Kidney (tissue), 14 donors: ENCODE measurements around the gene PRKCZ. TPM values are rescaled to one million over a fixed set of nuclear protein-coding genes. Genes with fewer than 3 reads are reported as not detected.

Experiments used
- DNase-seq, 5 donors: peaks; one replicate each; pipeline ENCODE4 v3.0.0-alpha.2; 2013 to 2020
- FAIRE-seq: peaks from 2 replicates; lab custom pipeline; 2012; peaks lifted over from hg19 to GRCh38; lab: Jason Lieb, UNC
- H3K27ac ChIP-seq, 2 donors: one replicate each; pipeline ENCODE4 v1.7.0; 2013; ENCODE audit warnings: low read depth in 2 of 2, low read length in 2 of 2, inconsistent platforms in 1 of 2
- H3K27me3 ChIP-seq: one replicate; pipeline ENCODE4 v1.7.1; 2013; ENCODE audit warnings: low read length, inconsistent platforms; ENCODE audit not compliant: control insufficient read depth, insufficient read depth
- H3K36me3 ChIP-seq, 3 donors: one replicate each; pipeline versions ENCODE4 v1.7.0 to v1.7.1; 2013; ENCODE audit warnings: low read length in 3 of 3, control low read depth in 1 of 3, inconsistent platforms in 1 of 3; ENCODE audit not compliant: insufficient read depth in 3 of 3, control insufficient read depth in 2 of 3
- H3K4me1 ChIP-seq, 3 donors: one replicate each; pipeline versions ENCODE4 v1.7.0 to v1.7.1; 2013; ENCODE audit warnings: low read length in 3 of 3, inconsistent platforms in 1 of 3, low read depth in 1 of 3; ENCODE audit not compliant: control insufficient read depth in 2 of 3, insufficient read depth in 2 of 3
- H3K4me3 ChIP-seq, 3 donors: one replicate each; pipeline versions ENCODE4 v1.7.0 to v1.8.1; 2013; ENCODE audit warnings: low read length in 3 of 3, control low read depth in 1 of 3, inconsistent platforms in 1 of 3
- H3K9ac ChIP-seq, 3 donors: one replicate each; pipeline versions ENCODE4 v1.7.0 to v1.7.1; 2013; ENCODE audit warnings: low read length in 3 of 3, control low read depth in 1 of 3, inconsistent platforms in 1 of 3
- H3K9me3 ChIP-seq, 3 donors: one replicate each; pipeline versions ENCODE4 v1.7.0 to v1.7.1; 2013; ENCODE audit warnings: low read length in 3 of 3, control low read depth in 1 of 3, inconsistent platforms in 1 of 3; ENCODE audit not compliant: control insufficient read depth in 2 of 3, insufficient read depth in 1 of 3
- intact Hi-C: fragments of 100-400 bp; cut with DNase I; formaldehyde crosslinking; loops from one replicate; pipeline ENCODE4 v1.11.1; 2022
- polyA plus RNA-seq: library from polyadenylated mRNA; stranded (reverse); fragments of 350-450 nt; fragmentation: Illumina TruSeq; extraction: RNeasy Lipid Tissue Mini Kit (QIAGEN cat#74804); gene quantifications from one replicate; pipeline ENCODE4 v1.2.3, GENCODE V29; 2014; ENCODE audit warnings: low read depth, low replicate concordance; ENCODE audit not compliant: insufficient read depth
- total RNA-seq: library from RNA; stranded (reverse); fragmentation: NEBNext Ultra II Directional; extraction: Animal tissue kit (Norgen Biotek cat#: 25700); gene quantifications from one replicate; pipeline ENCODE4 v1.2.1, GENCODE V29; 2021
- TF ChIP-seq, protein P1 (sequence below): IDR thresholded peaks from 3 replicates; pipeline ENCODE4 v1.5.1; 2012; ENCODE audit warnings: mild to moderate bottlenecking, moderate library complexity, borderline replicate concordance; ENCODE audit not compliant: insufficient read depth; ENCODE audit errors: extremely low read depth
- donor health status: control.
- donor health status: control.
- donor health status: control.
- donor health status: control.
- donor health status: control.
- donor health status: DM: yes; HTN: yes; CAD: no.
- donor health status: Normal renal cell carcinoma (clear cell type).

The PRKCZ gene
- total and polyA plus RNA-seq, 2 donors from 2014 or later, result 24.7 to 42.4 TPM

DNA sequence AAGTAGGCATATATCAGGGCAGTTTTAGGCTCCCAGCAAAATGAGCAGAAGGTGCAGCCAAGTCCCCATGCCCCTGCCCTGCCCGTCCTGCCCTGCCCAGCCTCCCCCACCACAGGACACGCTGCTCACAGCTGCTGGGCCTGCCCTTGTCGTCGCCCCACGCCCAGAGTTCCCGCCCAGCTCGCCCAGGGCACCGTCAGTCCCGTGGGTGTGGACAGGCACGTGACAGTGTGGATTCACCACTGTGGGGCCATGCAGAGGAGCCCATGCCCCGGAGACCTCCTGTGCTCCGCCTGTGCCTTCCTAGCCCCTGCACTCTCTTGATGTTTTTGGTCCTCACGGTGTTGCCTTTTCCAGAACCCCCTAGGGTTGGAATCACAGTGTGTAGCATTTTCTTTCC, 137.4 kb downstream of the PRKCZ start:
- no peak overlapping the region for H3K27ac ChIP-seq
- H3K27me3 ChIP-seq, result no peaks in the 10 kb centered on the region
- intact Hi-C loops, result no loop called here
- TF ChIP-seq, protein P1, sequence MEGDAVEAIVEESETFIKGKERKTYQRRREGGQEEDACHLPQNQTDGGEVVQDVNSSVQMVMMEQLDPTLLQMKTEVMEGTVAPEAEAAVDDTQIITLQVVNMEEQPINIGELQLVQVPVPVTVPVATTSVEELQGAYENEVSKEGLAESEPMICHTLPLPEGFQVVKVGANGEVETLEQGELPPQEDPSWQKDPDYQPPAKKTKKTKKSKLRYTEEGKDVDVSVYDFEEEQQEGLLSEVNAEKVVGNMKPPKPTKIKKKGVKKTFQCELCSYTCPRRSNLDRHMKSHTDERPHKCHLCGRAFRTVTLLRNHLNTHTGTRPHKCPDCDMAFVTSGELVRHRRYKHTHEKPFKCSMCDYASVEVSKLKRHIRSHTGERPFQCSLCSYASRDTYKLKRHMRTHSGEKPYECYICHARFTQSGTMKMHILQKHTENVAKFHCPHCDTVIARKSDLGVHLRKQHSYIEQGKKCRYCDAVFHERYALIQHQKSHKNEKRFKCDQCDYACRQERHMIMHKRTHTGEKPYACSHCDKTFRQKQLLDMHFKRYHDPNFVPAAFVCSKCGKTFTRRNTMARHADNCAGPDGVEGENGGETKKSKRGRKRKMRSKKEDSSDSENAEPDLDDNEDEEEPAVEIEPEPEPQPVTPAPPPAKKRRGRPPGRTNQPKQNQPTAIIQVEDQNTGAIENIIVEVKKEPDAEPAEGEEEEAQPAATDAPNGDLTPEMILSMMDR, result no peak
- H3K36me3 ChIP-seq, result peaks cover 0 to 8% (median 2%) of the 10 kb centered on the region in 3 donors
- H3K4me3 ChIP-seq, result no peak overlapping the region
- FAIRE-seq (no peak), DNase-seq (peak in 1 of 5 donors; percentile 76)
- peaks cover 0 to 16% (median 0%) of the 10 kb centered on the region in 3 donors for H3K4me1 ChIP-seq
- H3K9me3 ChIP-seq, result no peaks in the 10 kb centered on the region
- H3K9ac ChIP-seq, result no peak overlapping the region

DNA sequence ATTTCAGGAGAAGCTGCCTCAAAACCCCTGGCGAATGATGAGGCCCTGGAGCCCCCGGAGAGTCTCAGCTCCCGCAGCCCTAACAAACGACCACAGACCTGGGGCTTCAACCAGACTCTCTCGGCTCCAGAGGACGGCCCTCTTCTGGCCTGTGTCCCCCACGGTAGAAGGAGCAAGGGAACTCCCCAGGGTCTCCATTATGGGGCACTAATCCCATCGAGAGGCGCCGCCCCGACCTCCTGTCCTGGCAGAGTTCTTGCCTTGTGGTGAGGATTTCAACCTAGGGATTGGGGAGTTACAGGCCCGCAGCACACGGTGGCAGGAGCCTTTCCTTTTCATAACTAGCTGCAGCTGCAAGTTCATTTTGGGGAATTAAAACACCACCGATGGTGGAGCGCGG, 138.1 kb downstream of the PRKCZ start:
- Histone ChIP-seq H3K9ac (no peak overlapping the region), H3K9me3 (no peaks in the 10 kb centered on the region), H3K4me3 (no peak overlapping the region), H3K36me3 (peaks cover 0 to 8% (median 2%) of the 10 kb centered on the region in 3 donors), H3K27me3 (no peaks in the 10 kb centered on the region), H3K4me1 (peaks cover 0 to 19% (median 0%) of the 10 kb centered on the region in 3 donors), H3K27ac (no peak overlapping the region)
- peak in 1 of 5 donors; percentile 81 for DNase-seq
- intact Hi-C loops, result no loop called here
- TF ChIP-seq, protein P1, result no peak
- no peak for FAIRE-seq

DNA sequence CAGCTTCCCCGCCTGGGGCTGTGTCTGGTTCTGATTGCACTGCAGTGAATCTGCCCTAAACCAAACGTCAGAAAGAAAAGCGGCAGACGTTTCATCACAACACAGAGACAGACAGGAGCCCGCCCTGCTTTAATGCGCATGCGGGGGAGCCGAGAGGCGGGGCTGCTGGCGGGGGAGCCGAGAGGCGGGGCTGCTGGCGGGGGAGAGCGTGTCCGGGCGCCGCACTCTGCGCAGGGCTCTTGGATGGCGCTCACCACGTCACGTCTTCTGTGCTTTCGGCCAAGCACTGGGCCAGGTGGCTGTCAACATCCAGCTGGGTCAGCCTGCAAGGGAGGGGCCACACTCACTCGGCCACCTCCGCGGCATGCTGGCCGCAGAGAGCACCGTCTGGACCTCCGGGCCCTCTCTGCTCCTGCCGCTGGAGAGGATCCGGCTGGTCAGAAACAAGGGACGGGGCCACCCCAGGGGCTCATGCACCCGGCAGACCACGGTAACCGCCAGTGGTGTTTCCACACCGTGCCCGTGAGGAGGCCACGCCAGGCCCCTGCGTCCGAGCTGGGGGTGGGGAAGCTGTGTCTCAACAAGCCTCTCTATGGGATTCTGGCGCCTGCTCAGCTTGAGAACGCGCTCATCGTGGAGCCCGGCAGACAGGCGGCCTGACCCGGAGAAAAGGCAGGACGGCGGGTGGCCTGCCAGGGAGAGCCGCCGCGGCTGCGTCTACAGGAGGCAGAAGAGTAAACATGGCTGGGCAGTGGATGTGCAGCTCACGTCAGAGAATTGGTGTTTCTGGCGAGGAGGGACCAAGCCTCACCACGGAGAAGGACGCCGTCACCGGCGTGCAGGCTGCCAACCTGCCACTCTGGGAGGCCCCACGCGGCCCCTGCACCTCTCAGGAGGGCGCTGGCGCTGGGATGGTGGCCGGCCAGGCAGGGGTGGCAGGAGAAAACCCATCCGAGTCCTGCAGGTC, 139.5 kb downstream of the PRKCZ start:
- peak overlapping the region; percentile 80 to 93 for H3K27ac ChIP-seq
- intact Hi-C loops, result no loop called here
- TF ChIP-seq, protein P1, result no peak
- H3K9me3 ChIP-seq, result no peaks in the 10 kb centered on the region
- FAIRE-seq (peak; percentile 27), DNase-seq (peak; percentile 93 to 98 (median 98))
- no peaks in the 10 kb centered on the region for H3K27me3 ChIP-seq
- H3K36me3 ChIP-seq, result peaks cover 0 to under 1% (median 0%) of the 10 kb centered on the region in 3 donors
- peaks cover 0 to 22% (median 0%) of the 10 kb centered on the region in 3 donors for H3K4me1 ChIP-seq
- H3K9ac ChIP-seq, result peak overlapping the region in 2 of 3 donors; percentile 8 to 58
- peak overlapping the region; percentile 30 to 54 (median 49) for H3K4me3 ChIP-seq
